CMK (cell line): ENCODE measurements around the gene TANGO2.

Experiments
- DNase-seq: peaks from one replicate; pipeline ENCODE4 v3.0.0-alpha.2; 2010; ENCODE audit warnings: low read depth

TANGO2 gene

GRCh38 chr22:19983741-19984140 is 37.2 kb upstream of the TANGO2 start:
- DNase-seq: no peak

GRCh38 chr22:19984201-19984753 is 36.6 kb upstream of the TANGO2 start:
- DNase-seq: no peak

- no peak for DNase-seq
Measured at GRCh38 chr22:19984851-19985811, 35.8 kb upstream of the TANGO2 start.

- no peak for DNase-seq
Measured at GRCh38 chr22:19986011-19986409, 34.9 kb upstream of the TANGO2 start.

GRCh38 chr22:19986410-19987341 is 34.2 kb upstream of the TANGO2 start:
- DNase-seq: peak; percentile 37

- no peak for DNase-seq
Measured at GRCh38 chr22:19987394-19988306, 33.3 kb upstream of the TANGO2 start.

GRCh38 chr22:19988331-19988808 is 32.5 kb upstream of the TANGO2 start:
- no peak for DNase-seq

- no peak for DNase-seq
Measured at GRCh38 chr22:19988965-19989724, 31.8 kb upstream of the TANGO2 start.

GRCh38 chr22:19989725-19990067 is 31.2 kb upstream of the TANGO2 start:
- no peak for DNase-seq

GRCh38 chr22:19990188-19990587 is 30.7 kb upstream of the TANGO2 start:
- no peak for DNase-seq

- no peak for DNase-seq
Measured at GRCh38 chr22:19990609-19991394, 30.1 kb upstream of the TANGO2 start.

GRCh38 chr22:19991395-19991644 is 29.6 kb upstream of the TANGO2 start:
- DNase-seq: no peak

GRCh38 chr22:19991645-19992451 is 29.1 kb upstream of the TANGO2 start:
- no peak for DNase-seq

- DNase-seq: no peak
Measured at GRCh38 chr22:19992481-19992911, 28.4 kb upstream of the TANGO2 start.

GRCh38 chr22:19992921-19993355 is 28.0 kb upstream of the TANGO2 start:
- no peak for DNase-seq

- no peak for DNase-seq
Measured at GRCh38 chr22:19993926-19994325, 27.0 kb upstream of the TANGO2 start.

GRCh38 chr22:19994851-19995610 is 25.9 kb upstream of the TANGO2 start:
- DNase-seq: no peak

- DNase-seq: no peak
Measured at GRCh38 chr22:19995611-19996339, 25.1 kb upstream of the TANGO2 start.
